ENCODE measurements around the gene CHTF8.

Gene CHTF8, protein sequence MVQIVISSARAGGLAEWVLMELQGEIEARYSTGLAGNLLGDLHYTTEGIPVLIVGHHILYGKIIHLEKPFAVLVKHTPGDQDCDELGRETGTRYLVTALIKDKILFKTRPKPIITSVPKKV

DNA sequence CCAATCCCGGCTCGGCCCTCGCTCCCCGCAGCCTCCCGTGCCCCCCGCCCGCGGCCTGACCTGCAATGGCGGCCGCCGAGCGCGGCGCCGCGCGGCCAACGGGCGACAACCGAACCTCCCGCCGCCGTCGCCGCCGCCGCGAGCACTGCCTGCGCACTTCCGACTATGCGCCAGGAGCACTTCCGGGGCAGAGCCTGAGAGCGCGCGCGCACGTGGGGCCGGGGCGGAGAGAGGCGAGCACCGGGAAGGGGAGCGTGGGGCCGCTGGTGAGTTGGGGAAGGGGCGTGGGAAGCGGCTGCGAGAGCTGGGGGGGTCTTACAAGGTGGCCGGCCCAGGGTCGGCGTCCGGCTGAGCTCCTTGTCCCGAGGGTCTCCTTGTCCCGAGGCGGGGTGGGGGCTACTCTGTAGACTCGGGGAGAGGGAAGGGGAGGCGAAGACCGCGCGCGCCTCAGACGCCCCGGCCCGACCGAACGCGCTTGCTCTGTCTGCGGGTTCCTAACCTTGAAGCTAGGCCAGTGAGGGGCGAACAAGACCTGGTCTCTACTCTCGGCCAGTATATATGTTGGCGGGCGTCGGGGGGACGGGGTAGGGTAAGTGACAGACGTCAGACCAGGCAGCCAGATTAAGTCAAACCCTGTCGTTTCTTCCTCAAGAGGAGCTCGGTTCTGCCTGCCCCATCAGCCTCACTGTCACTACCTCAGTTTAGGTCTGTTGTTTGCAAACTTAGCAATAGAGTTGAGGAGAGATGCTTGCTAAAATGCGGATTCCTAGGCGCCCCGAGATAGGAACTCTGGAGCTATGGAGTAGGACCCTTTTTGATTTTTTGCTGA lies at the start of gene CHTF8, which contains the start of gene UTP4:
Gene CHTF8 (minus strand): TSS at position 165 of the 829 bp plus-strand sequence. CDS start 11,130 bp downstream, outside the sequence.
Gene UTP4 (plus strand): TSS at position 226 of the 829 bp plus-strand sequence. CDS start 811 bp downstream, outside the sequence.
- TF ChIP-seq, protein P1, sequence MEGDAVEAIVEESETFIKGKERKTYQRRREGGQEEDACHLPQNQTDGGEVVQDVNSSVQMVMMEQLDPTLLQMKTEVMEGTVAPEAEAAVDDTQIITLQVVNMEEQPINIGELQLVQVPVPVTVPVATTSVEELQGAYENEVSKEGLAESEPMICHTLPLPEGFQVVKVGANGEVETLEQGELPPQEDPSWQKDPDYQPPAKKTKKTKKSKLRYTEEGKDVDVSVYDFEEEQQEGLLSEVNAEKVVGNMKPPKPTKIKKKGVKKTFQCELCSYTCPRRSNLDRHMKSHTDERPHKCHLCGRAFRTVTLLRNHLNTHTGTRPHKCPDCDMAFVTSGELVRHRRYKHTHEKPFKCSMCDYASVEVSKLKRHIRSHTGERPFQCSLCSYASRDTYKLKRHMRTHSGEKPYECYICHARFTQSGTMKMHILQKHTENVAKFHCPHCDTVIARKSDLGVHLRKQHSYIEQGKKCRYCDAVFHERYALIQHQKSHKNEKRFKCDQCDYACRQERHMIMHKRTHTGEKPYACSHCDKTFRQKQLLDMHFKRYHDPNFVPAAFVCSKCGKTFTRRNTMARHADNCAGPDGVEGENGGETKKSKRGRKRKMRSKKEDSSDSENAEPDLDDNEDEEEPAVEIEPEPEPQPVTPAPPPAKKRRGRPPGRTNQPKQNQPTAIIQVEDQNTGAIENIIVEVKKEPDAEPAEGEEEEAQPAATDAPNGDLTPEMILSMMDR (IDR thresholded peaks at IDR 0.05): no peak

DNA sequence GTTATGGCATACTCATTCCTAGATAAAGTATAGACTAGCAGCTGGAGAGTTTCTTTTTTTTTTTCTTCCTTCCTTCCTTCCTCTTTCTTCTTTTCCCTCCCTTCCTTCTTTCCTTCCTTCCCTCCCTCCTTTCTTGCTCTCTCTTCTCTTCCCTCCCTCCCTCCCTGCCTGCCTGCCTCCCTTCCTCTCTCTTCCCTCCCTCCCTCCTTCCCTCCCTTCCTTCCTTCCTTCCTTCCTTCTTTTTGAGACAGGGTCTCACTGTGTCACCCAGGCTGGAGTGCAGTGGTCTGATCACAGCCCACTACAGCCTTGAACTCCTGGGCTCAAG lies 47.6 kb upstream of the CHTF8 start:
- TF ChIP-seq, protein P1 (IDR thresholded peaks at IDR 0.05): no peak

DNA sequence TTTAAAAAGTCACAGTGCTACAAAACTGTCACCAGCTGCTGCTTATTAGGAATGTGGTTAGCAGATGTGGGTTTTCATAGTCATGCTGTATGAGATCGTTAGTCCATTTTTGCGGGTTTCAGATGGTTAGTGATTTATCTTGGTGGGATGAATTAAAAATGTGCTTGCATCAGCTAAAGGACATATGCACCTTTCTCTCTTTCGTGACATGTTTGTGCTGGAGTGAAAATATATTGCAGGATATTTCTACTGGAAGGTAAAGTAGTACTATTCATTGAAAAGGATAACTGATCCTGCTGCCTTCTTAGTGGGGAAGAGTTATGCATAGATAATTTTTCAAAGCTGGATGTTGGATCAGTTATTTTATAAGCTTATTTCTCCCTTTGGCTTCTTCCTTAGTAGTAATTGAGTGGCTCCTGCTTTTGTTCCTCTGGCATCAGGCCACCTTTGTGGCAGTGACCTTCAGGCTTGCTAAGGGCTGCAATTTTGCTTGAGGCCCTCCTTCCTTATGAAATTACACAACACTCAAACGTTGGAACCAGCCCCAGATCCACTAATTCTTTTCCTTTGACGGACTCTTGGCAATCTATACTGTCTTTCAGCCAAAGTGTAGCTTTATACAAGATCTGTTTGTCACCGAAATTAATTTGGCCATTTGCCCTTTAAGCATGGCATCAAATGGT lies 47.1 kb upstream of the CHTF8 start:
- TF ChIP-seq, protein P1 (IDR thresholded peaks at IDR 0.05): no peak

DNA sequence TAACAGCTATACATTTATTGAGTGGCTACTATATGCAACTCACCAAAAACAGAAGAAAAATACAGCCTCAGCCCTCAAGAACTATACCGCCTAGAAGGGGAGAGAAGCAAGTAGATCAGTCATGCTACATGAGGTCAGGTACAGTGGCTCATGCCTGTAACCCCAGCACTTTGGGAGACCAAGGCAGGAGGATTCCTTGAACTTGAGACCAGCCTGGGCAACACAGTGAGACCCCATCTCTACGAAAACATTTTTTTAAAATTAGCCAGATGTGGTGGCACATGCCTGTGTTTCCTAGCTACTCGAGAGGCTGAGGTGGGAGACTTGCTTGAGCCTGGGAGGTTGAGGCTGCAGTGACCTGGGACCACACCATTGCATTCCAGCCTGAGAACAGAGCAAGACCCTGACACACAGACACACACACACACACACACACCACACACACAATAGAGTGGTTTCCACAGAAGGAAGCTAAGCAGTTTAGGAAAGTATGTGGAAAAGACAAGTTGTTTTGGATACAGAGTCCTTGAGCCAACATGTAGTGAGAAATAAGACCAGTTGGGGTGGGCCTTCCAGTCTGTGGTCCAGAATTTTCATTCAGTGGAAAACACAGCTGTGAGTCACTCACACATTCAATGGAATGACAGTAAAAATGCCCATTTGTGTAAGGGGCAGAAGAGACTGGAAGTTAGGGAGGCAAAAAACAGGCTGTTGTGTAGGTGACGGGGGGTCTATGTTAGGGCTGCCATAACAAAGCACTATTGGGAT lies 43.8 kb upstream of the CHTF8 start:
- TF ChIP-seq, protein P1 (IDR thresholded peaks at IDR 0.05): no peak

DNA sequence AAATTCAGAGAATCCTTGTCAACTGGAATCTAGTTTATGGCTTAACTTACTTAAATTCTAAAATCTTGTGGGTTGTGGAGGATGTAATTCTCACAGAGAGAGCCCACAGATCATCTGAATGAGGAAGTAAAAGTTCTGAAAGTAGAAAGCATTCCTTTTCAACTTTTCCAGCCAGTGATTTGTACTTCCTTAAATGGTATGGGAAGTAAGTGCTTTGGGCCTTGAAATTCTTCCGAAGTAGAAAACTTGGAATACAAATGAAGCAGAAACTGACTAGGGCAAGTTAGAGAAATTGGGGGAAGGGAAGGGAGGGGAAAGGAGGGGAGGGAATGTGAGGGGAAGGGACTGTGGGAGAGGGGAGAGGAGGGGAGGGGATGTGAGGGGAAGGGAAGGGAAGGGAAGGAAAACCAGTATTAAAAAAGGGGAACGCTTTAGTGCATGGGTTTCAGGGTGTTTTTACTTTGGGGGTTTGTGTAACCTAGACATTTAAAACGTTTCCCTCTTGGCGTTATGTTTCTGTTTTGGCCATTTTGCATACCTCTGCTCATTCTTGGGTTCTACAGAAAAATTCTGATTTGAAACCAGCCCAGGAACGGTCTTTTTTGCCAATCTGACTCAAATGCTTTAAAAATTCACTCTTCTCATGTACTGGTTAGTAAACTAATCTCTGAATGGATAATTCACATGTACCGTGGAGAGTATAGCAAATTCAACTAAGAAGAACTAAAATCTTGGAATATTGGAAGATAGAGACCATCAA lies 39.1 kb upstream of the CHTF8 start:
- TF ChIP-seq, protein P1 (IDR thresholded peaks at IDR 0.05): no peak

DNA sequence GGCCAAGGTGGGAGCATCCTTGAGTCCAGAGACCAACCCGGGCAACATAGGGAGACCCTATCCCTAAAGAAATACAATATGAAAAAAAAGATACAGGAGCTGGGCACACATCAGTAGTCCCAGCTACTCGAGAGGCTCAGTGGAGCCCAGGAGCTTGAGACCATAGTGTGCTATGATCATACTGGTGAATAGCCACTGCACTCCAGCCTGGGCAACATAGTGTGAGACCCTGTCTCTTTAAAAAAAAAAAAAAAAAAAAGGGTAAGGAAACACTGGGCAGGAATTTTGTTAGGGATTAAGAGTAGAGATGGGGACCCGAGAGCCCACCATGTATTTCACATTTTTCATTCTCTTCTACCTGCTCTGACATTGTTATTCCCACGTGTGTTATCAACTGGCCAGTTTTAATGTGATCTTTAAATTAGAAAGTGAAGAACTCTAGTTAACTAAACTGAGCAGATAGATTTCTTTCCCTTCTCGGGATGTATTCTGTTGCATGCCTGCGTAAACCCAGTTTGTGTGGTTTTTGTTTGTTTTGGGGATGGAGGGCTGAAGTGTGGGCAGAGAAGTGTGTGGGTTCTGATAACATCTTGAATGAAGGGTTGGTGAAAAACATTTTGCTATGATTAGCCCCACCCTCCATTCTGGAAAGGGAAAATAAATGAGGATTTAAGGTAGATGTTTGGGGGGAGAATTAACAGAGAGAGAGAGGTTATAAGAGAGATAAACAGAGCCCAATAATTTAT lies 37.4 kb upstream of the CHTF8 start:
- TF ChIP-seq, protein P1 (IDR thresholded peaks at IDR 0.05): no peak
